ENCODE measurements around the gene RBM15.

DNA sequence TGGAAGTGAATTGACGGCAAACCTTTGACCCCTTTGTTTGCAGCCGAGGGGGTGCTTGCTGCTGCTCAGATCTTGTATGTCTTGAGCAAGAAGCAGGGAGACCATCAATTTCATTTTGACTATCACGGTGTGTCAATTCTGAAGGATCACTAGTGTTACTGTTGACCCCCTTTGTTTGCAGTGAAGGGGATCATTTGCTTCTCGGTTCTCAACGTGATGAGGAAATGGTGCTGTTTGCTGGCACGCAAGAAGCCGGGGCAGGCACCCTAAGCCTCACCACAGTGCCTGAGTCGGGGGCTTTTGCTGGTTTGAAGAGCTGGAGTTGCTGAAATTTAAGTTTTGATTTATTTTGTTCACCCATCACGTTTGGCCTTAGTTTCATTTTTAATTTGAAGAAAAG lies 7.5 kb downstream of the RBM15 start:
- TF ChIP-seq, protein P1, sequence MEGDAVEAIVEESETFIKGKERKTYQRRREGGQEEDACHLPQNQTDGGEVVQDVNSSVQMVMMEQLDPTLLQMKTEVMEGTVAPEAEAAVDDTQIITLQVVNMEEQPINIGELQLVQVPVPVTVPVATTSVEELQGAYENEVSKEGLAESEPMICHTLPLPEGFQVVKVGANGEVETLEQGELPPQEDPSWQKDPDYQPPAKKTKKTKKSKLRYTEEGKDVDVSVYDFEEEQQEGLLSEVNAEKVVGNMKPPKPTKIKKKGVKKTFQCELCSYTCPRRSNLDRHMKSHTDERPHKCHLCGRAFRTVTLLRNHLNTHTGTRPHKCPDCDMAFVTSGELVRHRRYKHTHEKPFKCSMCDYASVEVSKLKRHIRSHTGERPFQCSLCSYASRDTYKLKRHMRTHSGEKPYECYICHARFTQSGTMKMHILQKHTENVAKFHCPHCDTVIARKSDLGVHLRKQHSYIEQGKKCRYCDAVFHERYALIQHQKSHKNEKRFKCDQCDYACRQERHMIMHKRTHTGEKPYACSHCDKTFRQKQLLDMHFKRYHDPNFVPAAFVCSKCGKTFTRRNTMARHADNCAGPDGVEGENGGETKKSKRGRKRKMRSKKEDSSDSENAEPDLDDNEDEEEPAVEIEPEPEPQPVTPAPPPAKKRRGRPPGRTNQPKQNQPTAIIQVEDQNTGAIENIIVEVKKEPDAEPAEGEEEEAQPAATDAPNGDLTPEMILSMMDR (IDR thresholded peaks at IDR 0.05) = no peak
- no peak for TF ChIP-seq POLR2A (IDR thresholded peaks at IDR 0.05)
